LNCAP (cell line): Measurements from ENCODE around the gene PDZD8.

Experiments
- TF ChIP-seq, protein P1 (sequence below): fragments of 450-650 bp; IDR thresholded peaks from 2 replicates; pipeline ENCODE4 v1.5.1; 2017; ENCODE audit warnings: mild to moderate bottlenecking

PDZD8 gene

DNA sequence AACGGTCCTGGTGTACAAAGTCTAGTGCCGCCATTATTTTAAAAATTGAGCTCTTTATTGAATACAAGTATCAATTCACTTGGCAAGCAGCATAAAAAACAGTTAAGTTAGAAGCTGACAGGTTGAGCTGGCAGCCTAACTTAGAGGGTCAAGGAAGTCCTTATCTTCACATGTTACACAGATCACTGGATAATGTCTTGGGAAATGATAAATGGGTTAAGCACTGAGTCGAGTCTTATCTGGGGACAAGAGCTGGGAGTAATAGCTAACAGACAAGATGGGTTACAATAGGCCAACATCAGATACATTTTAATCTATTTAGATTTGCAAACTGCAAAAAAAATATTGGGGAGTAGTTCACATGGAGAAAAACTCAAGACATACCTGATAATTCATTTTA is 100.1 kb downstream of the PDZD8 start:
- TF ChIP-seq, protein P1, sequence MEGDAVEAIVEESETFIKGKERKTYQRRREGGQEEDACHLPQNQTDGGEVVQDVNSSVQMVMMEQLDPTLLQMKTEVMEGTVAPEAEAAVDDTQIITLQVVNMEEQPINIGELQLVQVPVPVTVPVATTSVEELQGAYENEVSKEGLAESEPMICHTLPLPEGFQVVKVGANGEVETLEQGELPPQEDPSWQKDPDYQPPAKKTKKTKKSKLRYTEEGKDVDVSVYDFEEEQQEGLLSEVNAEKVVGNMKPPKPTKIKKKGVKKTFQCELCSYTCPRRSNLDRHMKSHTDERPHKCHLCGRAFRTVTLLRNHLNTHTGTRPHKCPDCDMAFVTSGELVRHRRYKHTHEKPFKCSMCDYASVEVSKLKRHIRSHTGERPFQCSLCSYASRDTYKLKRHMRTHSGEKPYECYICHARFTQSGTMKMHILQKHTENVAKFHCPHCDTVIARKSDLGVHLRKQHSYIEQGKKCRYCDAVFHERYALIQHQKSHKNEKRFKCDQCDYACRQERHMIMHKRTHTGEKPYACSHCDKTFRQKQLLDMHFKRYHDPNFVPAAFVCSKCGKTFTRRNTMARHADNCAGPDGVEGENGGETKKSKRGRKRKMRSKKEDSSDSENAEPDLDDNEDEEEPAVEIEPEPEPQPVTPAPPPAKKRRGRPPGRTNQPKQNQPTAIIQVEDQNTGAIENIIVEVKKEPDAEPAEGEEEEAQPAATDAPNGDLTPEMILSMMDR: no peak

DNA sequence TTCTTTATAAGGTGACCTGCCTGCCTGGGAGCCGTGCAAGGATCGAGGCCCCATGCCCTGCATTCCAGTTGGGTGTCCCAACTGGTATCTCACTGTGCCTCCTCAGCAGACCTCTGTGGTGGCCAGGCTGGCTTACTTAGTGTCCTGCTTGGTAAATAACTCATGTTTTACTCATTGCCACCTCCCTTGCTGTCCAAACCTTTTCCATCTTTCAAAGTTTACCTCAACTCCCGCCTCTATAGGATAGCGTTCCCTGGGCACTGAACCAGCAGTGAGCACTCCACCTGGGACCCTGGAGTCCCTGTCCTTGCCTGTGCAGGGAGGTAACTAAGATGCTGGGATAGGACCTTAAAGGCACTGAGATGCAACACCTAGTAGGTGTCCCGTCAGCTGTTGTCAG is 100.7 kb downstream of the PDZD8 start:
- TF ChIP-seq, protein P1: no peak

DNA sequence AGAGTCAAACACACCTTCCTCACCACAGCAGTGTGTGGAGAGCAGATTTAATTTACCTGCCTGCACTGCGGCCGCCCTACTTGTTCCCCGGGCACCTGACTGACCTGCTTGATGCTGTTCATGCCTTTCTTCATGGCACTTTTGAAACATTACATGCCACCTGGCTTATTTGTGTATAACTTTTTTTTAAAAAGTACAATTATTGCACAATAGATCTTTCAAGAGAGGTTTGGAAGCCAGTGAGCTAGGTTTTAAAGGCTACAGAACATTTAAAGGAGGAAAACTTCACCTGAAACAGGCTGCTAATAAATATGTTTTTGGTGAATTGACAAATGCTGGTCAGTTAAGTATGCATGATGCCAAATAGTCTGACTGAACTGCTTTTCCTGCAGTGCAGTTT is 101.3 kb downstream of the PDZD8 start:
- TF ChIP-seq, protein P1: no peak

DNA sequence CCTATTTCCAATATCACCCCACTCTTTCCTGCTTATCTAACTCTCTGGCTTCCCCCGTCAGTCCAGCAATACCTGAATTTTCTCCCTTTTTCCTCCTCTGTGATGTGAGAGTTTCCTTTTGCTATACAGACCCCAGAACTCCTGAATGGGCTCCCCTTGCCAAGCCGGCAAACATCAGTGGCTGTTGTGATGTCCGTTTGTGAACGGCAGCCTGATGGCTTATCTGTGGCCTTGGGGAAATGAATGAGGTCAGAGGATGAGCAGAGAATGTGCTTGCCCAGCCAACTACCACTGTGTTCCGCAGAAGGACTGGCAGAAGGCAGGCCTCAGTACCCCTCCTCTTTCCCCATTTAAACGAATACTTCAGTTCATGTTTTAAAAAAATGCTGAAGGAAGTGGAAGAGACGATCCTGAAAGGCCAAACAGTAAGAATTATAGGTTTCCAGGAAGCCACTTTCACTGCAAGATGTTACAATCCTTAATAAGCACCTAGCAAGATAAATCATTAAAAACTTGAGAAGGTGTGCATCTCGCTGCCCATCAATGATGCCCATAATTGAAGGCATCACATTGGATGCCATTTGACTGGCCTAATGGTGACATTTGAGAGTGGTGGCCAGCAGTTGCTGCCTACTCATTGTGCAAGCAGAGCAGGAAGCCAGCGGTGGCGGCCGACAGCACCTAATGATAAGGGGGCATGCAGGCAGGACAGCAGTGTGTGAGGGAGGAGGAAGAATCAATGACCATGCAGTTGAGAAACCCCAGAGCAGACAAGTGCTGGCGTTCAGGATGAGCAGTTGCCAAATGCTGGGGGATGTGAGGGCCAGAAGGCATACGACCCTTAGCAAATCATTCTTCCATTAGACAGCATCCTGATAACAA is 102.8 kb downstream of the PDZD8 start:
- TF ChIP-seq, protein P1: no peak

DNA sequence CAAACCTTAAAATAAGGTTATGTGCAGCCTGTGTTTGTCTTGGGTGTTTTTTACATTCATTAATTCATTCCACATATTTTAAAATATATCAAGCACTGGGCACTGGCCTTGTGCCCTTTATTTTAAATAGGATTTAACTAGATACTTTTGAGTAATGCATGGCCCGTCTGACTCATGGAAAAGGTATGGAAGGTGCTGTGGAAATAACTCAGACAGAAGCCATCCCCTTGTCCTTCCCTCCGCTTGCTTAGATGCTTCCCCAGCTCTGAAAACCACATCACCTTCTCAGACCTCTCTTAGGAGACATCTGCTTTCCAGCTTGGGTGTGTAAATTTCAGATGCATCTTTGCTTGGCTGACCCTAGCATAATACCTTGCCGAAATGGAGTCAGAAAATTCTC is 103.8 kb downstream of the PDZD8 start:
- TF ChIP-seq, protein P1: no peak

DNA sequence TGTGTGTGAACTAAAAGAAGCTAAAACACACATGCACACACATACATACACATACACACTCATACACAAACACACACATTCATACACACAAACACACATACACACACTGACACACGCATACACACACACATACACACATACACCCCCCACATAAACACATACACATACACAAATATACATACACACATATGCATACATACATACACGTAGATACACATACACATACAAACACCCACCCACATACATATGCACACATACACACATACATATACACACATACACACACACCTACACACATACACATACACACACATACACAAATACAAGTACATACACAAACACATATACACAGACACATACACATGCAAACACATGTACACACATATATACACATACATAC is 106.3 kb downstream of the PDZD8 start:
- TF ChIP-seq, protein P1: no peak

DNA sequence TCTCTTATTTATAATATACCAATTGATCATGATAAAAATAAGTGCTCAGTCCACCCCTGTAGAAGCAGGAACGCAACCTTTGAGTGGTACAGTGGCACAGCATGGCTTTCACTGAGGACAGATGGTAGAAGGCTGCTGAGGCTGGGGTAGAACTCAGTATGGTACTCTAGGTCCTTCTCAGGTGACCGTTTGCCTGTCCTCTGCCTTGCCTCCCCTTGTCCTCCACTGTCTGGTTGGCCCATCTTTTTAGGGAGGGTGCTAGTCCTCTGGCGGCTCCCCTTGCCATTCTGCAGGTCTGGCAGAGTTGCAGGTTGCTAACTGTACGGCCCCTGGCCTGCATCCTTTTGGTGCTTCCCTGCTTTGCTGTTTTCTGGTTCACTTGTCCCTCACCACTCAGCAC is 107.0 kb downstream of the PDZD8 start:
- TF ChIP-seq, protein P1: no peak
